ENCODE measurements around the gene IFRD1. TPM values are rescaled to one million over a fixed set of nuclear protein-coding genes. Genes with fewer than 3 reads are reported as not detected.

The IFRD1 gene
- polyA plus RNA-seq, 1 of the 3 experiments (the other 2 are of a cell fraction), result 31.0 TPM

DNA sequence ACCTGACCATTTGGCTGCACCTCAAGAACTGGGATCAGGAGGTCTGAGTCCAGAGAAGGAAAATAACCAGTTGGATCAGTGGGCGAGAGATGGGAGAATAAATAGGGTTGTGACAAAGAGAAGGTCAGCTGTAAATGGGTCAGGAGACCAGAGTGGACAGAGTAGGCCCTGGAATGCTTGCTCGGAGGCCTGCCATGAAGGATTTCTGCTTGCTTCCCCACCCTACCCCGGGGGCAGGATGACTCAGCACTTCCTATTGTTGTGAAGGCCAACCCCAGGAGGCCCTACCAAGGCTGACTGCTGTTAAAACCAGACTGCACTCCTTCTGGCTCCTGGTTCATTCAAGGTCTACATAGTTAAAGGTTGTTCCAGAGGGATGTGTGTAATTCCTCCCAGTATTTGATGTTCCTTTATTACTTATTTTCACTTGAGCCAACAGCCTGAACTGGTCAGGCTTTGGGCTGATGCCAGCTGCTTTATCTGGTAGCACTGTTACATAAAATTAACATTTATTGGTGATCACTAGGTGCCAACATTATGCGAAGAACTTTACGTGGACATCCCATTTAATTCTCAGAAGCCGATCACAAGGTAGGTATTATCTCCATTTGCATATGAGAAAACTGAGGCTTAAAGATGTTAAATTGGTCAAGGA, 27.3 kb upstream of the IFRD1 start:
- H3K36me3 ChIP-seq (replicated peaks in 1 of 2; ENCODE audit: control insufficient read depth in 1 of 2, insufficient read depth in 2 of 2, low read length in 1 of 2), result no peaks in the 10 kb centered on the region
- no peaks in the 10 kb centered on the region for H3K9me3 ChIP-seq
- ChIA-PET POLR2A (no interaction called here), CTCF (interaction anchor here (1.0 to 1.9 kb wide), 5 partner anchors 11 to 681 kb away, joined by 3 to 5 read pairs (median 4); no protein-coding TSS in a partner anchor)
- no peaks in the 10 kb centered on the region for H3K79me2 ChIP-seq (ENCODE audit: insufficient read depth)
- peak overlapping the region; percentile 23; the same call in 1 of the 2 replicates for H3K9ac ChIP-seq
- 0 out of 2 replicates have a peak, but pooled peaks have one; percentile 17 for TF ChIP-seq GABPA (IDR thresholded peaks at IDR 0.05; ENCODE audit: low read depth)
- TF ChIP-seq USF2 (IDR thresholded peaks at IDR 0.05; ENCODE audit: borderline replicate concordance, low read depth, low read length), result no peak
- TF ChIP-seq, protein P1, sequence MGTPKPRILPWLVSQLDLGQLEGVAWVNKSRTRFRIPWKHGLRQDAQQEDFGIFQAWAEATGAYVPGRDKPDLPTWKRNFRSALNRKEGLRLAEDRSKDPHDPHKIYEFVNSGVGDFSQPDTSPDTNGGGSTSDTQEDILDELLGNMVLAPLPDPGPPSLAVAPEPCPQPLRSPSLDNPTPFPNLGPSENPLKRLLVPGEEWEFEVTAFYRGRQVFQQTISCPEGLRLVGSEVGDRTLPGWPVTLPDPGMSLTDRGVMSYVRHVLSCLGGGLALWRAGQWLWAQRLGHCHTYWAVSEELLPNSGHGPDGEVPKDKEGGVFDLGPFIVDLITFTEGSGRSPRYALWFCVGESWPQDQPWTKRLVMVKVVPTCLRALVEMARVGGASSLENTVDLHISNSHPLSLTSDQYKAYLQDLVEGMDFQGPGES (IDR thresholded peaks at IDR 0.05; ENCODE audit: low read depth, low read length), result no peak
- no peak for TF ChIP-seq SIN3A (IDR thresholded peaks at IDR 0.05; ENCODE audit: borderline replicate concordance, low read depth, low read length)
- TF ChIP-seq, protein P2, sequence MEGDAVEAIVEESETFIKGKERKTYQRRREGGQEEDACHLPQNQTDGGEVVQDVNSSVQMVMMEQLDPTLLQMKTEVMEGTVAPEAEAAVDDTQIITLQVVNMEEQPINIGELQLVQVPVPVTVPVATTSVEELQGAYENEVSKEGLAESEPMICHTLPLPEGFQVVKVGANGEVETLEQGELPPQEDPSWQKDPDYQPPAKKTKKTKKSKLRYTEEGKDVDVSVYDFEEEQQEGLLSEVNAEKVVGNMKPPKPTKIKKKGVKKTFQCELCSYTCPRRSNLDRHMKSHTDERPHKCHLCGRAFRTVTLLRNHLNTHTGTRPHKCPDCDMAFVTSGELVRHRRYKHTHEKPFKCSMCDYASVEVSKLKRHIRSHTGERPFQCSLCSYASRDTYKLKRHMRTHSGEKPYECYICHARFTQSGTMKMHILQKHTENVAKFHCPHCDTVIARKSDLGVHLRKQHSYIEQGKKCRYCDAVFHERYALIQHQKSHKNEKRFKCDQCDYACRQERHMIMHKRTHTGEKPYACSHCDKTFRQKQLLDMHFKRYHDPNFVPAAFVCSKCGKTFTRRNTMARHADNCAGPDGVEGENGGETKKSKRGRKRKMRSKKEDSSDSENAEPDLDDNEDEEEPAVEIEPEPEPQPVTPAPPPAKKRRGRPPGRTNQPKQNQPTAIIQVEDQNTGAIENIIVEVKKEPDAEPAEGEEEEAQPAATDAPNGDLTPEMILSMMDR (IDR thresholded peaks at IDR 0.05), result no peak
- no peak for TF ChIP-seq MXI1 (IDR thresholded peaks at IDR 0.05; ENCODE audit: low read depth, low read length)
- peak; percentile 41; the same call in 1 of the 2 replicates for TF ChIP-seq ELF1 (IDR thresholded peaks at IDR 0.05)
- no peak for TF ChIP-seq FOXM1 (IDR thresholded peaks at IDR 0.05; ENCODE audit: low read depth)
- no peak for TF ChIP-seq RFX5 (IDR thresholded peaks at IDR 0.05; ENCODE audit: low read length)
- peak; percentile 61 for TF ChIP-seq TEAD4 (IDR thresholded peaks at IDR 0.05; ENCODE audit: borderline replicate concordance, insufficient read depth)
- peak; percentile 67 for TF ChIP-seq NFIC (IDR thresholded peaks at IDR 0.05; ENCODE audit: borderline replicate concordance)
- TF ChIP-seq PBX3 (IDR thresholded peaks at IDR 0.05), result peak; percentile 58; the same call in 1 of the 2 replicates
- TF ChIP-seq RXRA (IDR thresholded peaks at IDR 0.05; ENCODE audit: borderline replicate concordance, low read depth), result peak; percentile 34; the same call in 1 of the 2 replicates
- no peak for TF ChIP-seq EZH2phosphoT487 (IDR thresholded peaks at IDR 0.05; ENCODE audit: borderline replicate concordance, low read depth)
- no peak for TF ChIP-seq NRF1 (IDR thresholded peaks at IDR 0.05; ENCODE audit: low read depth, low read length)
- TF ChIP-seq SMC3 (IDR thresholded peaks at IDR 0.05; ENCODE audit: low read depth, low read length), result no peak
- no peak for TF ChIP-seq GATA2 (CRISPR knock-in tag; IDR thresholded peaks at IDR 0.05)
- peak; percentile 64; the same call in 1 of the 2 replicates for TF ChIP-seq POLR2AphosphoS5 (IDR thresholded peaks at IDR 0.05; ENCODE audit: low read depth, low read length)
- peak in 1 of 2 experiments; percentile 61; a peak in 1 of 4 replicates for TF ChIP-seq EP300 (IDR thresholded peaks at IDR 0.05; ENCODE audit: borderline replicate concordance in 1 of 2, low read depth in 1 of 2, low read length in 1 of 2)
- peak; percentile 87 for TF ChIP-seq FOSL2 (IDR thresholded peaks at IDR 0.05; ENCODE audit: borderline replicate concordance, low read depth)
- TF ChIP-seq JUND (IDR thresholded peaks at IDR 0.05), result peak; percentile 80
- TF ChIP-seq TCF12 (IDR thresholded peaks at IDR 0.05), result peak; percentile 73
- TF ChIP-seq MAX (IDR thresholded peaks at IDR 0.05; ENCODE audit: low read depth), result peak; percentile 72
- TF ChIP-seq YY1 (IDR thresholded peaks at IDR 0.05; ENCODE audit: low read depth), result 0 out of 2 replicates have a peak, but pooled peaks have one; percentile 34
- TF ChIP-seq CHD2 (IDR thresholded peaks at IDR 0.05; ENCODE audit: low read length, partially characterized antibody), result no peak
- 0 out of 2 replicates have a peak, but pooled peaks have one; percentile 15 for TF ChIP-seq TAF1 (IDR thresholded peaks at IDR 0.05; ENCODE audit: borderline replicate concordance, low read depth, low read length)
- H3K4me1 ChIP-seq (ENCODE audit: control insufficient read depth in 1 of 2, insufficient read depth in 2 of 2, low read depth in 1 of 2, low read length in 1 of 2), result peaks cover 13 to 23% of the 10 kb centered on the region in 2 experiments; a peak in 3 of 4 replicates
- H4K20me1 ChIP-seq (ENCODE audit: insufficient read depth), result no peaks in the 10 kb centered on the region
- DNase-seq, result no peak
- peaks cover 10% of the 10 kb centered on the region for H3F3A ChIP-seq (replicated peaks; ENCODE audit: insufficient read depth)
- peak overlapping the region; percentile 39 for H3K4me2 ChIP-seq
- no peaks in the 10 kb centered on the region for H3K27me3 ChIP-seq (ENCODE audit: insufficient read depth)
- H3K4me3 ChIP-seq (ENCODE audit: low read depth in 2 of 2, low read length in 1 of 2), result no peak overlapping the region
- 64% methylated on average over 6 of the region's 6 CpGs for WGBS (ENCODE audit: low lambda C conversion rate)
- peak overlapping the region; percentile 48 to 78 for H3K27ac ChIP-seq (ENCODE audit: low read depth in 2 of 2, low read length in 1 of 2)
- H3K9me2 ChIP-seq, result no peaks in the 10 kb centered on the region
- H2AFZ ChIP-seq (ENCODE audit: low read depth), result peak overlapping the region; percentile 65
